ENCODE data around the gene USP31. TPM values are rescaled to one million over a fixed set of nuclear protein-coding genes. Genes with fewer than 3 reads are reported as not detected.

Gene USP31
- total and polyA plus RNA-seq, 2 of the 8 experiments (the other 6 are each of a cell fraction or from before 2014, with no cell fraction given) = 6.7 to 19.0 TPM

GRCh38 chr16:23140107-23140506, 9.1 kb downstream of the USP31 start (continued):
- no peak for TF ChIP-seq NANOG (IDR thresholded peaks at IDR 0.05; ENCODE audit: insufficient read depth, low read depth, low read length, poor library complexity, severe bottlenecking)
